SK-N-SH (cell line): ENCODE results near the gene CRYAA. TPM values are rescaled to one million over a fixed set of nuclear protein-coding genes. Genes with fewer than 3 reads are reported as not detected.
"Not testable (repeated sequence)": the region's sequence is repeated elsewhere in the genome, so short reads cannot be mapped to it uniquely, and the experiment has no call there.

Experiments
- CTCF ChIA-PET: fragments of 300-600, 350-600 bp; formaldehyde crosslinking; extraction: SDS; loops from one replicate; lab custom pipeline; 2021; lab: Yijun Ruan, JAX
- POLR2A ChIA-PET: fragments of 350-600 bp; sonication (Branson Sonifier 250); formaldehyde crosslinking; extraction: SDS; loops from one replicate; lab custom pipeline; 2020; ENCODE audit warnings: antibody characterized with exemption, inconsistent platforms; lab: Yijun Ruan, JAX
- DNase-seq: peaks from one replicate; pipeline ENCODE4 v3.0.0; 2012
- H2AFZ ChIP-seq: fragments of 200-600 bp; sonication (generic); 2 replicates; pipeline ENCODE4 v1.8.1; 2016; ENCODE audit warnings: antibody characterized with exemption, mild to moderate bottlenecking, low read depth
- H3F3A ChIP-seq: fragments of 200-600 bp; sonication (generic); replicated peaks from 2 replicates; pipeline ENCODE3; 2016; ENCODE audit warnings: antibody characterized with exemption, mild to moderate bottlenecking; ENCODE audit not compliant: insufficient read depth
- H3K27ac ChIP-seq, 2 experiments: fragments of 200-500 bp in 1 of 2; fragments of 200-600 bp in 1 of 2; sonication (Bioruptor generic) in 1 of 2; sonication (generic), shearing (Covaris generic) in 1 of 2; 2 replicates each; pipeline versions ENCODE4 v1.5.1 to v1.6.1; 2014 to 2016; ENCODE audit warnings: low read depth in 2 of 2, inconsistent platforms in 1 of 2, low read length in 1 of 2, mild to moderate bottlenecking in 1 of 2, mixed read lengths in 1 of 2
- H3K27me3 ChIP-seq: fragments of 200-600 bp; sonication (generic), shearing (Covaris generic); 2 replicates; pipeline ENCODE4 v1.6.1; 2016; ENCODE audit warnings: mixed run types; ENCODE audit not compliant: insufficient read depth
- H3K36me3 ChIP-seq, 2 experiments: fragments of 200-500 bp in 1 of 2; fragments of 200-600 bp in 1 of 2; sonication (Bioruptor generic) in 1 of 2; sonication (generic) in 1 of 2; replicated peaks in 1 of 2; 2 replicates each; pipeline versions ENCODE3 to v1.5.1; 2014 to 2016; ENCODE audit warnings: low read length in 1 of 2, mild to moderate bottlenecking in 1 of 2; ENCODE audit not compliant: insufficient read depth in 2 of 2, control insufficient read depth in 1 of 2
- H3K4me1 ChIP-seq, 2 experiments: fragments of 200-500 bp in 1 of 2; fragments of 200-600 bp in 1 of 2; sonication (Bioruptor generic) in 1 of 2; sonication (generic), shearing (Covaris generic) in 1 of 2; 2 replicates each; pipeline versions ENCODE4 v1.5.1 to v1.6.1; 2014 to 2016; ENCODE audit warnings: low read depth in 1 of 2, low read length in 1 of 2, mixed run types in 1 of 2; ENCODE audit not compliant: insufficient read depth in 2 of 2, control insufficient read depth in 1 of 2
- H3K4me2 ChIP-seq: fragments of 200-600 bp; sonication (generic), shearing (Covaris generic); 2 replicates; pipeline ENCODE4 v1.6.1; 2017; ENCODE audit warnings: mixed run types
- H3K4me3 ChIP-seq, 2 experiments: fragments of 200-500 bp in 1 of 2; fragments of 200-600 bp in 1 of 2; sonication (Bioruptor generic) in 1 of 2; sonication (generic), shearing (Covaris generic) in 1 of 2; 2 replicates each; pipeline versions ENCODE4 v1.5.1 to v1.8.1; 2014 to 2016; ENCODE audit warnings: low read depth in 2 of 2, inconsistent platforms in 1 of 2, low read length in 1 of 2, mild to moderate bottlenecking in 1 of 2, mixed read lengths in 1 of 2, moderate library complexity in 1 of 2
- H3K79me2 ChIP-seq: fragments of 200-600 bp; sonication (generic); 2 replicates; pipeline ENCODE4 v1.8.1; 2017; ENCODE audit warnings: mild to moderate bottlenecking; ENCODE audit not compliant: insufficient read depth
- H3K9ac ChIP-seq: fragments of 200-600 bp; sonication (generic); 2 replicates; pipeline ENCODE4 v1.6.1; 2017; ENCODE audit warnings: mixed run types
- H3K9me2 ChIP-seq: fragments of 200-600 bp; sonication (generic); 2 replicates; pipeline ENCODE4 v1.6.1; 2017; ENCODE audit warnings: mixed run types
- H3K9me3 ChIP-seq: fragments of 200-600 bp; sonication (generic); 2 replicates; pipeline ENCODE4 v1.6.1; 2017; ENCODE audit warnings: mixed run types, mild to moderate bottlenecking, moderate library complexity
- H4K20me1 ChIP-seq: fragments of 200-600 bp; sonication (generic); 2 replicates; pipeline ENCODE4 v1.6.1; 2017; ENCODE audit warnings: mild to moderate bottlenecking, mixed run types; ENCODE audit not compliant: insufficient read depth
- WGBS: methylation state at CpG from one replicate; pipeline ENCODE4 v1.1.6; 2017; ENCODE audit warnings: low lambda C conversion rate; 5-methylcytosine and 5-hydroxymethylcytosine counted together
- polyA plus RNA-seq, 3 experiments: library from polyadenylated mRNA; depleted of rRNA; stranded (reverse); fragments of >200 nt; gene quantifications; 2 replicates each; pipeline ENCODE4 v1.2.3, GENCODE V29; 2012

Gene CRYAA
- polyA plus RNA-seq, 1 of the 3 experiments (the other 2 are of a cell fraction): not detected

- H3F3A ChIP-seq, H3K79me2 ChIP-seq, H2AFZ ChIP-seq, H3K9me3 ChIP-seq, H3K36me3 ChIP-seq, POLR2A ChIA-PET, H3K9ac ChIP-seq, H3K27ac ChIP-seq, H3K27me3 ChIP-seq, H4K20me1 ChIP-seq, DNase-seq, CTCF ChIA-PET, H3K4me1 ChIP-seq, H3K4me2 ChIP-seq, H3K9me2 ChIP-seq, H3K4me3 ChIP-seq: not testable (repeated sequence)
- no CpG with 5 or more reads among the region's 11 CpGs for WGBS
Measured at GRCh38 chr21:43149344-43149743, 19.5 kb upstream of the CRYAA start.

GRCh38 chr21:43153601-43154000 is 15.2 kb upstream of the CRYAA start:
- H3K4me1 ChIP-seq, H3K9me2 ChIP-seq, H3K4me3 ChIP-seq, DNase-seq, H4K20me1 ChIP-seq, H2AFZ ChIP-seq, H3K4me2 ChIP-seq, H3K9ac ChIP-seq, CTCF ChIA-PET, H3K27me3 ChIP-seq, H3K27ac ChIP-seq, POLR2A ChIA-PET, H3K79me2 ChIP-seq, H3F3A ChIP-seq, H3K36me3 ChIP-seq, H3K9me3 ChIP-seq: not testable (repeated sequence)
- no CpG with 5 or more reads among the region's 33 CpGs for WGBS

- DNase-seq, H3K4me2 ChIP-seq, H3K9me3 ChIP-seq, H4K20me1 ChIP-seq, H3K9me2 ChIP-seq, H3K36me3 ChIP-seq, H3K79me2 ChIP-seq, H3F3A ChIP-seq, H3K27me3 ChIP-seq, H3K27ac ChIP-seq, CTCF ChIA-PET, H2AFZ ChIP-seq, H3K9ac ChIP-seq, H3K4me3 ChIP-seq, H3K4me1 ChIP-seq, POLR2A ChIA-PET: not testable (repeated sequence)
- WGBS: no CpG with 5 or more reads among the region's 31 CpGs
Measured at GRCh38 chr21:43159279-43160175, 9.3 kb upstream of the CRYAA start.

GRCh38 chr21:43161826-43162707 is 6.7 kb upstream of the CRYAA start:
- H3F3A ChIP-seq, H3K9ac ChIP-seq, POLR2A ChIA-PET, H2AFZ ChIP-seq, H3K4me2 ChIP-seq, CTCF ChIA-PET, H3K79me2 ChIP-seq, H3K4me1 ChIP-seq, H3K4me3 ChIP-seq, H3K27me3 ChIP-seq, H3K9me2 ChIP-seq, H3K9me3 ChIP-seq, H3K36me3 ChIP-seq, DNase-seq, H4K20me1 ChIP-seq, H3K27ac ChIP-seq: not testable (repeated sequence)
- WGBS: no CpG with 5 or more reads among the region's 24 CpGs

DNA sequence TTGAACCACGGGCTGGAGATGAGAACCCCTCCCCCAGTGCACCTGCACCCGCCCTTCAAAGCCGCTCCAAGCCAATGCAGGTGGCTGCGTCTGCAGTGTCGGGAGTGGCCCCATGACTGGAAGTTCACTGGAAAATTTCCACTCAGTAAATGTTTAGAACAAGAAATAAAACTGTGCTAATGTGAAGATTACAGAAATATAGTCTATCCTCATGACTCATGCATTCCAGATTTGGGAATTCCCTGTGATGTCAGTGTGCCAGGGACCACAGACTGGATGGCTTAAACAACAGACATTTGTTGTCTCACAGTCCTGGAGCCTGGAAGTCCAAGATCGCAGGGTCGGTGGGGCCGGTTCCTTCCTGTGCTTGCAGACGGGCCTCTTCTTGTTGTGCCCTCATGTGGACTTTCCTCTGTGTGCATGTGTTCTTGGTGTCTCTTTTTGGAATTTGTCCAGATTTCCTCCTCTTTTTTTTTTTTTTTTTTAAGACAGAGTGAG is 6.1 kb upstream of the CRYAA start:
- H3K27me3 ChIP-seq, DNase-seq, H3K4me3 ChIP-seq, H3F3A ChIP-seq, H4K20me1 ChIP-seq, CTCF ChIA-PET, POLR2A ChIA-PET, H3K4me1 ChIP-seq, H3K4me2 ChIP-seq, H2AFZ ChIP-seq, H3K9ac ChIP-seq, H3K27ac ChIP-seq, H3K36me3 ChIP-seq, H3K79me2 ChIP-seq, H3K9me2 ChIP-seq, H3K9me3 ChIP-seq: not testable (repeated sequence)
- no CpG with 5 or more reads among the region's 9 CpGs for WGBS

GRCh38 chr21:43164823-43165222 is 4.0 kb upstream of the CRYAA start:
- H3K9me3 ChIP-seq, H3F3A ChIP-seq, DNase-seq, H3K9me2 ChIP-seq, H3K4me3 ChIP-seq, POLR2A ChIA-PET, H3K27ac ChIP-seq, CTCF ChIA-PET, H3K27me3 ChIP-seq, H3K4me2 ChIP-seq, H3K9ac ChIP-seq, H3K79me2 ChIP-seq, H3K36me3 ChIP-seq, H4K20me1 ChIP-seq, H3K4me1 ChIP-seq, H2AFZ ChIP-seq: not testable (repeated sequence)
- no CpG with 5 or more reads among the region's 3 CpGs for WGBS
